Urinary bladder (tissue), 4 donors: Measurements from ENCODE around the gene CCDC60. TPM values are rescaled to one million over a fixed set of nuclear protein-coding genes. Genes with fewer than 3 reads are reported as not detected.

Source experiments
- DNase-seq: peaks from one replicate; pipeline ENCODE4 v3.0.0-alpha.2; 2015; ENCODE audit errors: extremely low spot score
- H3K27ac ChIP-seq: one replicate; pipeline ENCODE4 v1.5.1; 2013; ENCODE audit warnings: low read depth, mild to moderate bottlenecking, moderate library complexity
- H3K36me3 ChIP-seq: one replicate; pipeline ENCODE4 v1.6.1; 2013; ENCODE audit warnings: mild to moderate bottlenecking, moderate library complexity; ENCODE audit not compliant: insufficient read depth
- H3K4me1 ChIP-seq: one replicate; pipeline ENCODE4 v1.6.1; 2013; ENCODE audit warnings: mild to moderate bottlenecking, moderate library complexity; ENCODE audit not compliant: insufficient read depth
- H3K4me3 ChIP-seq: one replicate; pipeline ENCODE4 v1.5.1; 2013; ENCODE audit warnings: low read depth, low read length
- WGBS: extraction: QIAGEN DNeasy Blood & Tissue Kit; methylation state at CpG from one replicate; pipeline ENCODE4 v1.1.7; 2013; 5-methylcytosine and 5-hydroxymethylcytosine counted together
- polyA plus RNA-seq: library from polyadenylated mRNA; stranded (reverse); fragments of 200-250 nt; gene quantifications from one replicate; pipeline ENCODE4 v1.2.3, GENCODE V29; 2013
- total RNA-seq: library from RNA; depleted of rRNA; stranded (reverse); fragments of >200 nt; gene quantifications from one replicate; pipeline ENCODE4 v1.2.3, GENCODE V29; 2014
- donor health status: healthy with polysubstance abuse.
- donor health status: healthy.

CCDC60 gene, protein sequence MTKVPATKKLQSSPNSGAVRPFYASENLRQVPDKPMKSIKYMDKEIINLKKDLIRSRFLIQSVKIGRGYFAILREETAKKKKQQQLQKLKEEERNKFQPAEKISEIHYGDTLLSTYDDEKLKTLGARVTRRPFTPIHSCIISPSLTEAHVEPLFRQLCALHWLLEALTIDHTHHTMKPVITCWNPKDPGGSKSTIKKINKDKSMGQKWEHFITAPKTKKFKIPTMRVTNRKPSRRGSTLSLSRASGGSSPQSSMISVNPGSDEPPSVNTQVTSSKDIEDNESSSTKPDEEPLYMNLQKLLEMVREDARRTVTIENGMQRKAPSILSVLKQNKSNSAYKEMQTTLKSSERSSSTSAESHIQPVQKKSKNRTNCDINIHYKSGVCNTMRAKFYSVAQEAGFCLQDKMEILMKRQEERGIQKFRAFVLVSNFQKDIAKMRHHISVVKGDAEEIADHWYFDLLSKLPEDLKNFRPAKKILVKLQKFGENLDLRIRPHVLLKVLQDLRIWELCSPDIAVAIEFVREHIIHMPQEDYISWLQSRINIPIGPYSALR
- total RNA-seq (5.6 TPM), polyA plus RNA-seq (4.9 TPM)

DNA sequence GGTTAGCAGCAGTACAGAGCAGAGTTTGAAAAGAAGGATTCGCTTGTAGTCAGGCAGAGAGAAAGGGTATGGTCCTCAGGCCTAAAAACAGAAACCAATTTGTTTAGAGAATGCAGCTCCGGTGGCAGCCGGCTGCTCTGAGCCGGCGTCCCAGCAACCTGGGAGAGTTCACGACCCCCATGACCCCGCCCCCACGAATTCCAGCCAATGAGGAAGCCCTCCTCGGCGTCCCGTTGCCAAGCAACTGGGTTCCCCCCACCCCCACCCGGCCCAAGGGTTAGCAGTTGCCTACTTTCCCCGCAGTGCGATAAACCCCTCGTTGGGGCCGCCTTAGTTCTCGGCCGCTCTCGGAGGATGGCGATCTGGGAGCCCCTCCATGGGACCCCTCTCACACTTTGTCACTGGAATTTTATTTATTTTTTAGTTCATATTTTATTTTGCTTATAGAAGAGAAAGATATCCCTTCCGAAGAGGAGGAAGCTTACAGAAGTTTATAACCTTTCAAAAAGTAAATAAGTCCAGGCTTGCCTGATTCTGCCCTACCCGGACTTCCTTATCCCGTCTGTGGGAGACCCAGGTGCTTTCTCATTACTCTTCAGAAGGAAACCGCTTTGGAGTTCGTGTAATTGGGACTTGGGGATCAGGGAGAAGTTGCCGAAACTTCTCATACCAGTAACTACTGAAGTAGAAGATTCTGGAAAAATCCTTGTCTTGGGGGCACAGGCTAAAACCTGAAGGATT is at the start of gene CCDC60:
CCDC60 (plus strand) TSS at position 300 of the 741 bp plus-strand sequence. CDS start 448 bp downstream, outside the sequence.
- H3K4me1 ChIP-seq = no peaks in the 10 kb centered on the region
- peak within 1 kb of the TSS; percentile 12 for H3K4me3 ChIP-seq
- 24% methylated on average over 26 of the region's 26 CpGs for WGBS

DNA sequence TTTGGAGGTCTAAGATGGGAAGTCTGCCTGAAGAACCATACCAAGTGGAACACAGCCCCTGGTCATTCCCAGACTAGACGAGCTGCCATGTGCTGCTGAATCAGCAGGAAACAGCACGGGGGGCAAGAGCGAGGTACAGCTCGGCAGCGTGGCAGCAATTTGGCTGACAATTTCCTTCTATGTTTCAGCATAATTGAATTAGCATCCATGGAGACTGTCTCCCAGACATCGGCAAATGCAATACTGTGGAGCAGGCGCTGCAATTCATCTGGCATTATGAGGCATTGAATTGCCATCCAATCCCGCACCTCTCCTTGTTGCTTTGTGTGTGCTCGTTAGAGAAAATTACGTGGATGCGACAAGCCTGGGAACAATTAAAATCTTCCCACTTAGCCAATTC is 46.0 kb upstream of the CCDC60 start:
- Histone ChIP-seq H3K4me1 (no peaks in the 10 kb centered on the region), H3K36me3 (no peaks in the 10 kb centered on the region), H3K4me3 (no peak overlapping the region), H3K27ac (no peak overlapping the region)
- peak; percentile 20 for DNase-seq
- 66% methylated on average over 11 of the region's 11 CpGs for WGBS

More for the DNA sequence above, at the start of gene CCDC60:
- no peak within 1 kb of the TSS for H3K27ac ChIP-seq
- no peak for DNase-seq
- H3K36me3 ChIP-seq = no peaks in the 10 kb centered on the region

DNA sequence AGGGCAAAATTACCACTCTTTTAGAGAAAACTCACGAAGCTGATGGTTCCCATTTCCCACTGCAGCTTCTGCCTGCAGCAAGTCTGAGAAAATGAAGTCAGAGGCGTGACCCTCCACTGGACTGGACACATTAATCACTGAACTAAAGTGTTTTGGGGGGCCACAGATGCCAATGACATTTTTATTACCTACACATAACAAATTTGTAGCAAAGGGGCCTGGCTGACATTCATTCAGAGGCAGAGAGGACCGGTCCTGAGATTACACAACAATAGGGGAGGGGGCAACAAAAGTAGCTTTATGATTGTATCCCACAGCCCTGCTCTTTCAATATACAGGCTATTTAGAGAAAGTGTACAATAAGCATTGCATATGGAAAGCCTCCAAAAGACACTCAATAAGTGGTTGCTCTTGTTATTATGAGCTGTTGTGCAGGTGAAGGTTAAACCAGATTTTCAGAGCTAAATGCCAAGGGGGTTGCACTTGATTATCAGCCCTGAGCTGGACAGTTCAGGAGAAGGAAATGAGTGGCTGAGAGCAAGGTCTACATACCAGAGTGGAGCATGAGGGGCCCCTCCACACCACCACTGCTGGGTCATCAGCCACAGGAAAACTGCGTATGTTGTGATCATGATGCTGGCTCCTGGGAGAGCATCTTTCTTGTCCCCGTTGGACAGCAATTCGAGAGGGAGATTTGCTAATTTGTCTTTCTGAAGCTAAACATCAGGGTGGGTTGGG is 41.5 kb upstream of the CCDC60 start:
- Histone ChIP-seq H3K27ac (no peak overlapping the region), H3K36me3 (no peaks in the 10 kb centered on the region), H3K4me3 (no peak overlapping the region), H3K4me1 (no peaks in the 10 kb centered on the region)
- WGBS = 46% methylated on average over 6 of the region's 6 CpGs
- DNase-seq = no peak

DNA sequence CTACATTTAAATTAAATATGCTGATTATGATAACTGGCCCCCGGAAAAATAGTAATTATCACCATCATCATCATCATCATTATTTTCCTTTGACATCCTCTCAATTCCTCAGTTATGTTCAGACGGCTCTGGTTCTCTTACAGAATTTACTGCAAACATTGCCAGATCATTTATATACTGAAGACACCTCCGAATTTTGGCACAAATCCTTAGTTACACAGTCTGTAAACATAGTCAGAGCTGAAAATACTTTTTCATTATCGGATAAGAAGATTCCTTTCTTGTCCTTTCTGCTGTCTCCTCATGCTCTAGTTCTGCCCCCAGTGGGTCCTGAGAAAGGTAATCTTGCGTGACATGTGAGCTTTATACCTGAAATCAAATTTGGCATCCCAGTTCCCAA is 40.3 kb upstream of the CCDC60 start:
- DNase-seq = no peak
- WGBS = 41% methylated on average over 5 of the region's 5 CpGs
- no peak overlapping the region for H3K4me3 ChIP-seq
- no peak overlapping the region for H3K27ac ChIP-seq
- H3K4me1 ChIP-seq = no peaks in the 10 kb centered on the region
- no peaks in the 10 kb centered on the region for H3K36me3 ChIP-seq

DNA sequence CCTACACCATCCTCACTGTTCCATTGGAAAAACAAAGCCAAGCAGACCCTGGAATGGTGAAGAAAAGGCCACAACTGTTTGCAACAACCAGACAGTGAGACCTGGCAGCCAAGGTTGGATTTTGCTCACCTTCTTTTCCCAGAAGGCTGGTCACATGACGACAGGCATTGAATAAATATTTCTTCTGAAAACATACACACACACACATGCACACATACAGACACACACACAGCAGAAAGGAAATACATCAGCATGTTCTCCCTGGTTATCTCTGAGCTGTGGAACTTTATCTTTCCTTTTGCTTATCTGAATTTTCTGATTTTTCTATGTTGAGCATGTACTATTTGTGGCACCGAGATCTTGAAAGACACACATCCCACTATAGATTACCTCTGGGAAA is 38.0 kb upstream of the CCDC60 start:
- no peaks in the 10 kb centered on the region for H3K36me3 ChIP-seq
- DNase-seq = no peak
- no peak overlapping the region for H3K27ac ChIP-seq
- H3K4me1 ChIP-seq = no peaks in the 10 kb centered on the region
- H3K4me3 ChIP-seq = no peak overlapping the region
- WGBS = 25% methylated on average over 2 of the region's 2 CpGs

DNA sequence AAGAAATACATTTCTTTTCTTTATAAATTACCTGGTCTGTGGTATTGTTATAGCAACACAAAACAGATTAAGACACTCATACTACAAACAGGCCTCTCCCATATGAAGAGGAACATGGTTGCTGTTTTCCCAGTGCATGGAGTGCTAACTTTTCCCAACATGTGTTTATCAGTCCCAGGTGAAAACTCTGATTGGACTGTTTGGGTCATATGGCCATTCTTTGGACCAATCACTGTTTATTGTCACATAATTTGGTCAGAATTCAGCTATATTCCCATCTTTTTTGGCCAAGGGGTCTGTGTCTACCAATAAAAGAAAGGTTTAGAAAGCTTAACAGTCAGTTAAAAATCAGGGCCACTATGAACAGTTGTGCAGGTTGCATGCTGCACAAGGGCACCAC is 35.4 kb upstream of the CCDC60 start:
- no peak overlapping the region for H3K27ac ChIP-seq
- H3K36me3 ChIP-seq = no peaks in the 10 kb centered on the region
- H3K4me1 ChIP-seq = no peaks in the 10 kb centered on the region
- H3K4me3 ChIP-seq = no peak overlapping the region
- no peak for DNase-seq

DNA sequence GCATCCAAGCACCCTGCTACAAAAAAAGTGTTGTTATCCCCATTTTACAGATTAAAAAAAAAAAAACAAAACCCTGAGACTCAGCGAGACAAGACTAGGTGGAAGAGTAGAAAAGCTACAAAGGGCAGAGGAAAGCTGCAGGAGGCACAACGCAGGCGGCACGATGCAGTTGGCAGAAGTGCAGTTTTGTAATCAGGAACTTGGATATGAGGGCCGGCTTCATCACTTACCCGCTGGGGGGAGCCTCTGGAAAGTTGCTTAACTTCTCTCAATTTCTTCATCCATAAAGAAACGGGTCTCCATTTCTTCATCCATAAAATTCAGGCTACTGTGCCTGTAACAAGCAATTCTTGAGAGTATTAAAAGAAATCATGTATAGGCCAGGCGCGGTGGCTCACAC is 33.1 kb upstream of the CCDC60 start:
- WGBS = 65% methylated on average over 9 of the region's 9 CpGs
- H3K4me1 ChIP-seq = no peaks in the 10 kb centered on the region
- DNase-seq = no peak
- H3K4me3 ChIP-seq = no peak overlapping the region
- H3K36me3 ChIP-seq = no peaks in the 10 kb centered on the region
- no peak overlapping the region for H3K27ac ChIP-seq

DNA sequence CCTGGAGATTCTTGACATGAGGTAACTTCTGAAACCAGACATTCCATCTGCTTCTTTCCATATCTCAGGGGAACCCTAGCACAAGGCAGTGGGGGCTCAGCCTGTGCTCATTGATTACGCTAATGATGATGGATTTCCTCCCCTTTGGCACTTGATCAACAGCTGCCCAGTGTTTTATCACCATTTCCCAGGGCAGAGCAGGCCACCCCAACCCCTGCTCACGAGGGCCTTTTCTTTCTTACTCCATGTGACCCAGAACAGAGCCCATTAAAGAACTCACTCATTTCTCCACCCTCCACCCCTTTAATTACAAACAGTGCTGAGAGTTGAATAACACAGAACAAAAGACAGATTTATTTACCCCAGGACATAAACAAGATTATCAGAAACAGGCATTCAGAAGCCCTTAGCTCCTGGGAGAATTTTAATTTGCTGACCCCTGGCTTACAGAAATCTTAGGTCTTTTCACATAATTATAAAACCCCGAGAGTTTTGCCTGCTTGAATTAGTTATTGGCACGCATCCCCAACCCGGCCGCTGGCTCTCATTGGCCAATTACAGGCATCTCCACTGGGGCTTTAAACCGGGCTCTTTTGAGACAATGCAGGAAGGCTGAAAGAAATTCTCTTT is 32.0 kb upstream of the CCDC60 start:
- H3K27ac ChIP-seq = no peak overlapping the region
- WGBS = 38% methylated on average over 7 of the region's 7 CpGs
- no peaks in the 10 kb centered on the region for H3K36me3 ChIP-seq
- DNase-seq = no peak
- H3K4me3 ChIP-seq = no peak overlapping the region
- H3K4me1 ChIP-seq = no peaks in the 10 kb centered on the region

DNA sequence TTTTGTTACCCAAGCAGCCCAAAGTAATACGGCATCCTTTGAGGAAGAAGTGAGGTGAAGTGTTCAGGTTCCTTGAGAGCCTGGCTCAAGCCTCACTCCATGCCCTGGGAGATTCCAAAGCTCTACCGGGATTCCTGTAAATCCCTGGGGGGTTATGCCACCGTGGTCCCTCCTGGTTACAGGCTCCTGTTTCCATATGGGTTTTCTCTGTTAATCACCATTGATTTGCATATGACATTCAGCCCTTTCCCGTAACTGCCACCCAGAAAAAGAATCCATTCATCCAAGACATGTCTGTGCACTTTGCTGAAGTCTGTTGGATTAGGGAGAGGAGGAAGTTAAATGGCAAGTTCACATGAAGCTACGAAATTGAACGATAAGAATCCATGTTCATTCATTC is 27.9 kb upstream of the CCDC60 start:
- Histone ChIP-seq H3K4me3 (no peak overlapping the region), H3K27ac (no peak overlapping the region), H3K4me1 (no peaks in the 10 kb centered on the region), H3K36me3 (no peaks in the 10 kb centered on the region)
- no peak for DNase-seq
- 85% methylated on average over 6 of the region's 6 CpGs for WGBS

DNA sequence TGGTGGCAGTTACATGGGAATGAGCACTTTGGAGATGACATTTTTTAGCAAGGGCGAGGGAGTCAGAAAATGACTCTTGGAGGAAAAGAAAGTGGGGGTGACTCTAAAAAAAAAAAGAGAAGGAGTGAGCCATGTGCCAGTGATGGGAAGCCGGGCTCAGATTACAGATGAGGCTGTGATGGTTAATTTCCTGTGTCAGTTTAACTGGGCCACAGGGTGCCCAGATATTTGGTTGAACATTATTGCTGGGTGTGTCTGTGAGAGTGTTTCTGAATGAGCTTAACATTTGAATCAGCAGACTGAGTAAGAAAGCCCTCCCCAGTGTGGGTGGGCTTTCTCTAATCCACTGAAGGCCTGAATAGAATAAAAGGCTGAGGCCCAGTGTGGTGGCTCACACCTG is 26.8 kb upstream of the CCDC60 start:
- no peak overlapping the region for H3K4me3 ChIP-seq
- no peaks in the 10 kb centered on the region for H3K36me3 ChIP-seq
- WGBS = 91% methylated on average over 2 of the region's 2 CpGs
- no peak for DNase-seq
- H3K4me1 ChIP-seq = no peaks in the 10 kb centered on the region
- H3K27ac ChIP-seq = no peak overlapping the region

DNA sequence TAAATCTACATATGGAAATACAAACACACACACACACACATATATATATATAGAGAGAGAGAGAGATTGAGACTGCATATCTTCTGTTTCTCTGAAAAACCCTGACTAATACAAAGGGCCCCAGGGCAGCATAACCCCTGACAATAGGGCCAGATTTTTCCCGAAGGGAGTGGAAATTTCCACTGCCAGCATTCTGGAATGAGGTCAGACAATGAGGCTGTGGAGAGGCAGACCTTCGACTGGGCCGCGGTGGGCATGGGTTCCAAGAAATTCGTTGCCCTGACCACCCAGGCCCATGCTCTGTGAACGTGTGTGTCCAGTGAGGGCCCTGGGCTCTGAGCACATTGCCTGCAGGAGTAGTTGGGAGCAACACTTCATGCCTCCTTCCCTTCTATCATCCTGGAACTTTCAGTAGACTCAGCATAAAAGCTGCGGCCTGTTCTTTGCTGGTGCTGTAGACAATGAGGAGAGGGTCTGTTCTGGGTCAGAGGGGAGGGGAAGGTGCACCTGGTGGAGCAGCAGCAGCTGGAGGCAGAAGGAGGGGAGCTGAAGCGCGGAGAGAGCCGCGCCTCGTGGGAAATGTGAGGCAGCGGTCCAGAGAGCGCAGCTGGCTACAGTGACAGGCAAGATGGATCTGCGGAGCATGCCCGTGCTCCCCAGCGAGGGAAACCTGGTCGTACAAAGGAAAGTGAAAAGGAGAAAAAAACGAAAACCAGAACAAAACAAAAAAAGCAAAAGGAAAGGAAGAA is 25.6 kb upstream of the CCDC60 start:
- Histone ChIP-seq H3K4me3 (no peak overlapping the region), H3K36me3 (no peaks in the 10 kb centered on the region), H3K27ac (no peak overlapping the region), H3K4me1 (no peaks in the 10 kb centered on the region)
- 53% methylated on average over 19 of the region's 19 CpGs for WGBS
- no peak for DNase-seq

DNA sequence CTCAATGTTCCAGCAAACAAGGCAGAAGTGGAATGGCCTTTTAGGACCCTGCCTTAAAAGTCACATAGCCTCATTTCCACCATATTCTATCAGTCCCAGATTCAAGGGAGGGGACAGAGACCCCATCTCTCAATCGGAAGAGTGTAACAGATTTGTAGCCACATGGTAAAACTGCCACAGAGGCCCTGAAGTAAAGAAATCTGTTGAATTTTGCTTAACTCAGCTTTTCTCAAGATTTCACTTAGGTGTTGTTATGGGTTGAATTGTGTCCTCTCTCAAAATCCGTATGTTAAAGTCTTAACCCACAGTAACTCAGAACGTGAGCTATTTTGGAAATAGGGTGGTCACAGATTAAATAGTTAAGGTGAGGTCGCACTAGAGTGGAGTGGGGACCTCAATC is 22.7 kb upstream of the CCDC60 start:
- DNase-seq = no peak
- Histone ChIP-seq H3K4me1 (no peaks in the 10 kb centered on the region), H3K27ac (no peak overlapping the region), H3K36me3 (no peaks in the 10 kb centered on the region), H3K4me3 (no peak overlapping the region)
- WGBS = 58% methylated on average over 4 of the region's 4 CpGs

DNA sequence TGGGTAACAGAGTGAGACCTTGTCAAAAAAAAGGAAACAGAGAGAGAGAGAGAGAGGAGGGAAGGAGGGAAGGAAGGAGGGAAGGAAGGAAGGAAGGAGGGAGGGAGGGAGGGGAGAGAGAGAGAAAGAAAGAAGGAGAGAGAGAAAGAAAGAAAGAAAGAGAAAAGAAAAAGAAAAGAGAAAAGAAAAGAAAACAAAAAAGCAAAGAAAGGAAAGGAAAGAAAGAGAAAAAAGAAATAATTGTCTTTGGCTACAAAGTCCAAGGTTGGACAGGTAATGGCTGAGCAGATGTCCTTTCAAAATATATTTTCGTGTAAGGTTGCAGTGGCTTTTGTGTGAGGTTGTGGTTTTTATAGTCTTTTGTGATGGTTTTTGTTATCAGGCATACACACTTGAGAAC is 21.6 kb upstream of the CCDC60 start:
- Histone ChIP-seq H3K36me3 (no peaks in the 10 kb centered on the region), H3K4me3 (no peak overlapping the region), H3K27ac (no peak overlapping the region), H3K4me1 (no peaks in the 10 kb centered on the region)
- no peak for DNase-seq
- WGBS = 75% methylated on average over 1 of the region's 1 CpG
